ENCODE results near the gene ZNF354B. TPM values are rescaled to one million over a fixed set of nuclear protein-coding genes. Genes with fewer than 3 reads are reported as not detected.

ZNF354B gene
- total RNA-seq, 4 donors from 2014 or later, result 17.9 to 34.8 (median 31.4) TPM

DNA sequence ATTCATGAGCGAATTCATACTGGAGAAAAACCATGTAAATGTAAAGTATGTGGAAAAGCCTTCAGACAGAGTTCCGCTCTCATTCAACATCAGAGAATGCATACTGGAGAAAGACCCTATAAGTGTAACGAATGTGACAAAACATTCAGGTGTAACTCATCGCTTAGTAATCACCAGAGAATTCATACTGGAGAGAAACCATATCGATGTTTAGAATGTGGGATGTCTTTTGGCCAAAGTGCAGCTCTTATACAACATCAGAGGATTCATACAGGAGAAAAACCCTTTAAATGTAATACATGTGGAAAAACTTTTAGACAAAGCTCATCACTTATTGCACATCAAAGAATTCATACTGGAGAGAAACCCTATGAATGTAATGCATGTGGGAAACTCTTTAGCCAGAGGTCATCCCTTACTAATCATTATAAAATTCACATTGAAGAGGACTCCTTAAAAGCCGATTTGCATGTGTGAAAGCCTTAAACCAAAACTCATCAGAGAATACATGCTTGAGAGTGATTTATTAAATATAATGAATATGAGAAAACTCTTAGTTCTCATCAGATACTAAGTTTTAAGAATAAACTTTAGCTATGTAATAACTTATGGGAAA lies 24.2 kb downstream of the ZNF354B start:
- TF ChIP-seq, protein P1, sequence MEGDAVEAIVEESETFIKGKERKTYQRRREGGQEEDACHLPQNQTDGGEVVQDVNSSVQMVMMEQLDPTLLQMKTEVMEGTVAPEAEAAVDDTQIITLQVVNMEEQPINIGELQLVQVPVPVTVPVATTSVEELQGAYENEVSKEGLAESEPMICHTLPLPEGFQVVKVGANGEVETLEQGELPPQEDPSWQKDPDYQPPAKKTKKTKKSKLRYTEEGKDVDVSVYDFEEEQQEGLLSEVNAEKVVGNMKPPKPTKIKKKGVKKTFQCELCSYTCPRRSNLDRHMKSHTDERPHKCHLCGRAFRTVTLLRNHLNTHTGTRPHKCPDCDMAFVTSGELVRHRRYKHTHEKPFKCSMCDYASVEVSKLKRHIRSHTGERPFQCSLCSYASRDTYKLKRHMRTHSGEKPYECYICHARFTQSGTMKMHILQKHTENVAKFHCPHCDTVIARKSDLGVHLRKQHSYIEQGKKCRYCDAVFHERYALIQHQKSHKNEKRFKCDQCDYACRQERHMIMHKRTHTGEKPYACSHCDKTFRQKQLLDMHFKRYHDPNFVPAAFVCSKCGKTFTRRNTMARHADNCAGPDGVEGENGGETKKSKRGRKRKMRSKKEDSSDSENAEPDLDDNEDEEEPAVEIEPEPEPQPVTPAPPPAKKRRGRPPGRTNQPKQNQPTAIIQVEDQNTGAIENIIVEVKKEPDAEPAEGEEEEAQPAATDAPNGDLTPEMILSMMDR (IDR thresholded peaks at IDR 0.05), result no peak
- no peak for TF ChIP-seq POLR2A (IDR thresholded peaks at IDR 0.05)
- intact Hi-C loops (cut with DNase I), result loop anchor here (10.0 kb wide), 1 partner anchor 141 kb away; the partner anchor contains the start of gene ZNF879
- H3K27ac ChIP-seq, result no peak overlapping the region
- WGBS, 2 donors, result 96 to 98% methylated on average over 6 of the region's 6 CpGs
- no peaks in the 10 kb centered on the region for H3K4me1 ChIP-seq
- H3K4me3 ChIP-seq (replicated peaks in 1 of 3), result no peak overlapping the region
- H3K36me3 ChIP-seq, result peaks cover 34 to 46% of the 10 kb centered on the region in 2 donors
- H3K9me3 ChIP-seq, result no peaks in the 10 kb centered on the region
- DNase-seq, result no peak
- no peaks in the 10 kb centered on the region for H3K27me3 ChIP-seq

DNA sequence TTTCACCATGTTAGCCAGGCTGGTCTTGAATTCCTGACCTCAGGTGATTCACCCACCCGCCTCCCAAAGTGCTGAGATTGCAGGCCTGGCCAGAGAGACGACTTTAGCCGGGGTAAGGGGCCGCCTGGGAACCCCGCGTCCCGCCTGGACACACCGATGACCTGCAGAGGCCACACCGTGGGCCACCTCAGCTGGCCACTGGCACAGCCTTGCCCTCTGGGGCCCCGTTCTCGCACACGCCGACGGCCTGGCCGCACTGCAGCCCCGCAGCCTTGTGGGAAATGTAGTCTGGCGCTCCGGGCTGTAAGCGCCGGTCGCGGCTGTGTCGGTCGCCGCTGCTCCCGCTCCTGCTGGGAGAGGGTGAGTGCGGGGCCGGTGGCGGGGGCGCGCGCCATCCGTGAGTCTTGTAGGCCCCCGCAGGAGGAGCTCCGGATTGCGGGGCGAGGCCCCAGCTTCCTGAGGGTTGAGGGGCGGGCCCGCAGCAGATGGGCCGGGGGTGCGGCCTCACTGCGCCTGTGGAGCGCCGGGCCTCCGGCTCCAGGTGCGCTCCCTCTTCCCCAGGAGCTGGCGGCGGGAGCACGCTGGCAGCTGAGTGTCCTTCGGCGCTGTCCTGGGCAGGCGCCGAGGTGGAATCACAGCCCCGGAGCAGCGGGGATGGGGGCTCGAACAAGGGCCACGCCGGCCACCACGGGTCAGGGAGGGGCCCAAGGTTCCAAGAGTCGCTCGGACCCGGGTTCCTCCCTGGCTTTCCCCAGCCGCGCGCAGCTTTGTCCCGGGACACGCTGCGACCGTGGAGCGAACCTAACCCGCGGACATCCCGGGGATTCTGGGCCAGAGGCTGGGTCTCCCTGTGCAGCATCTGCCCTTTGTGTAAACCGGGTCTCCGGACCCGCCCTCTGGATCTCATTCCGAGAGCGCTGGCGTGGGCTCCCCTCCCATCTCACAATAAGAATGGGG lies 36.1 kb downstream of the ZNF354B start, which contains the start of gene ZFP2:
Gene ZFP2 (plus strand): TSS at position 299 of the 957 bp plus-strand sequence. CDS start 35,401 bp downstream, outside the sequence.
- peak in 1 of 2 donors; percentile 50 for TF ChIP-seq POLR2A (IDR thresholded peaks at IDR 0.05)
- TF ChIP-seq, protein P1 (IDR thresholded peaks at IDR 0.05), result no peak
- H3K27me3 ChIP-seq, result no peaks in the 10 kb centered on the region
- no peaks in the 10 kb centered on the region for H3K9me3 ChIP-seq
- DNase-seq, result peak; percentile 61 to 66
- H3K4me1 ChIP-seq, result peaks cover 0 to 7% of the 10 kb centered on the region in 2 donors
- WGBS, 2 donors, result 3 to 6% methylated on average over 7 to 28 of the region's 79 CpGs
- peak within 1 kb of the TSS; percentile 68 to 80 (median 72) for H3K4me3 ChIP-seq (replicated peaks in 1 of 3)
- no peaks in the 10 kb centered on the region for H3K36me3 ChIP-seq
- H3K27ac ChIP-seq, result peak within 1 kb of the TSS; percentile 50 to 81 (median 75)
- intact Hi-C loops (cut with DNase I), result no loop called here

DNA sequence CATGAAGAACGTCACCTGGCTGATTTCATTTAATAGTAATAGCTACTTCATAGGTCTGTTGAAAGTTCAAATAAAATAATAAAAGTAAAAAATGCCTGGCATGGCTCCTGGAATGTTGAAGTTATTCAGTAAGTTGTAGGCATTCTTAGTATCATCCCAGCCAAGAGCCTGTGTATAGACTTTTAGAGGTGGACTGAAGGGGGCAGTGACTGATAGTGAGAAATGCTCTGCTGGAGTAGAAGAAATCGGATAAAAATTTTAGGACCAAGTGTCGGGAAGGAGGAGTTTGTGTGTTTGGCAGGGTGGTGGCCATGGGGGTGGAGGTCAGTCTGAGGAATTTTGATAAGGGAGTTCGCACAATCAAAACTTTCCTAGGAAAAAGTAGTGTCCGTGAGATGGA lies 39.5 kb downstream of the ZNF354B start:
- WGBS, 2 donors, result 68 to 86% methylated on average over 5 of the region's 5 CpGs

DNA sequence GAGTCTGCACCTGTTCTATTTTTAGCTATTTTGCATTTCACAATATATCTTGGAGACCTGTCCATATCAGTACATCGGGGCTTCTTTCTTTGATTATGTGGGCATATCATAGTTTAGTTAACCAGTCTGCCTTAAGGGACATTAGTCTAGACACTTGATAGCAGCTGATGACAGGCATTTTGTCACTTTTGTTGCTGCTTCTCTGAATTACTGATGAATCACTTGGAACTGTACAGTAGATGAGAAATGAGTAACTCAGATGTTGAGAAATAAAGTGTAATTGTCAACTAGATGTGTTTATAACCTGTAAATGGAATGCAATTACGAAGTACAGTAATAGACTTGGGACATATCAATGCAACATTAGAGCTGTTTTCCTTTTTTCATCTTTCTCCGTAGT lies 43.1 kb downstream of the ZNF354B start:
- Histone ChIP-seq H3K9me3 (no peaks in the 10 kb centered on the region), H3K27me3 (no peaks in the 10 kb centered on the region), H3K27ac (no peak overlapping the region), H3K36me3 (no peaks in the 10 kb centered on the region), H3K4me1 (no peaks in the 10 kb centered on the region), H3K4me3 (replicated peaks in 1 of 3) (no peak overlapping the region)
- DNase-seq, result no peak
- intact Hi-C loops (cut with DNase I), result no loop called here
- TF ChIP-seq, protein P1 (IDR thresholded peaks at IDR 0.05), result no peak
- TF ChIP-seq POLR2A (IDR thresholded peaks at IDR 0.05), result no peak
- 64 to 93% methylated on average over 3 of the region's 3 CpGs for WGBS, 2 donors

More for the DNA sequence above, 39.5 kb downstream of the ZNF354B start:
- H3K27ac ChIP-seq, result no peak overlapping the region
- no peak for DNase-seq
- peaks cover 0 to 7% of the 10 kb centered on the region in 2 donors for H3K4me1 ChIP-seq
- no peaks in the 10 kb centered on the region for H3K9me3 ChIP-seq
- no peaks in the 10 kb centered on the region for H3K27me3 ChIP-seq
- intact Hi-C loops (cut with DNase I), result no loop called here
- no peaks in the 10 kb centered on the region for H3K36me3 ChIP-seq
- no peak overlapping the region for H3K4me3 ChIP-seq (replicated peaks in 1 of 3)
- TF ChIP-seq POLR2A (IDR thresholded peaks at IDR 0.05), result no peak
- TF ChIP-seq, protein P1 (IDR thresholded peaks at IDR 0.05), result no peak
